Ishikawa (cell line): Measurements from ENCODE around the gene TNIK.
A peak's percentile ranks its signal among the peaks of the same experiment; 100 is the strongest.

ENCODE experiments used
- CEBPB ChIP-seq: IDR thresholded peaks from 2 replicates; pipeline ENCODE4 v1.6.1; 2012
- CREB1 ChIP-seq: IDR thresholded peaks from 2 replicates; pipeline ENCODE4 v1.6.1; 2012; ENCODE audit warnings: low read depth
- EGR1 ChIP-seq: IDR thresholded peaks from 2 replicates; pipeline ENCODE4 v1.6.1; 2012
- EP300 ChIP-seq: IDR thresholded peaks from 2 replicates; pipeline ENCODE4 v1.6.1; 2012; ENCODE audit warnings: borderline replicate concordance
- FOXM1 ChIP-seq: IDR thresholded peaks from 2 replicates; pipeline ENCODE4 v1.6.1; 2012; ENCODE audit warnings: low read depth, borderline replicate concordance
- NFIC ChIP-seq: IDR thresholded peaks from 2 replicates; pipeline ENCODE4 v1.6.1; 2012
- RAD21 ChIP-seq: IDR thresholded peaks from 2 replicates; pipeline ENCODE4 v1.6.1; 2012; ENCODE audit warnings: low read depth
- TAF1 ChIP-seq: IDR thresholded peaks from 2 replicates; pipeline ENCODE4 v1.6.1; 2012; ENCODE audit warnings: low read depth, mild to moderate bottlenecking
- TCF12 ChIP-seq: IDR thresholded peaks from 2 replicates; pipeline ENCODE4 v1.6.1; 2012; ENCODE audit warnings: low read depth
- TEAD4 ChIP-seq: IDR thresholded peaks from 2 replicates; pipeline ENCODE4 v1.6.1; 2012
- YY1 ChIP-seq: IDR thresholded peaks from 2 replicates; pipeline ENCODE4 v1.6.1; 2012; ENCODE audit warnings: low read depth
- ZBTB7A ChIP-seq: IDR thresholded peaks from 2 replicates; pipeline ENCODE4 v1.6.1; 2012; ENCODE audit warnings: low read depth
- TF ChIP-seq, protein P1 (sequence below): IDR thresholded peaks from 2 replicates; pipeline ENCODE4 v1.6.1; 2012; ENCODE audit warnings: low read depth, mild to moderate bottlenecking
- TF ChIP-seq, protein P2 (sequence below): IDR thresholded peaks from 2 replicates; pipeline ENCODE4 v1.6.1; 2012
- TF ChIP-seq, protein P3 (sequence below): IDR thresholded peaks from 2 replicates; pipeline ENCODE4 v1.6.1; 2012

Gene TNIK

DNA sequence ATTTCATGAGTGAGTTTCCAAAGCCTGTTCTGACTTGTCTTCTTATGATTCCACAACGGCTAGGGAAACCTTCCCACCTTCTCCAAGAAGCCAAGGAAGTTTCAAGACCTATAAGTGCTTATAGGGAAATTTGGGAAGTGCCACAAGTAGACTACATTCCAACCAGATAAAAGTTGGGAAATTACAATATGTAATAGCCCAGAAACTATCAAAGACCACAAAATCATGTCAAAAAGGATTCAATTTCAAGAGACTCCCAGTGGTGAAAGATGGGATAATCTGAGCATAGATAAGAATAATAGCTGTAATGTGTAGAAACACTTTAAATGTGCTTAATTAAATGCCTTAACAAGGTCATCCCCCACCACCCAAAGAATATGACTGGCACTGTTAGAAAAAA, 264.5 kb downstream of the TNIK start:
- no peak for TF ChIP-seq CREB1
- TF ChIP-seq, protein P1, sequence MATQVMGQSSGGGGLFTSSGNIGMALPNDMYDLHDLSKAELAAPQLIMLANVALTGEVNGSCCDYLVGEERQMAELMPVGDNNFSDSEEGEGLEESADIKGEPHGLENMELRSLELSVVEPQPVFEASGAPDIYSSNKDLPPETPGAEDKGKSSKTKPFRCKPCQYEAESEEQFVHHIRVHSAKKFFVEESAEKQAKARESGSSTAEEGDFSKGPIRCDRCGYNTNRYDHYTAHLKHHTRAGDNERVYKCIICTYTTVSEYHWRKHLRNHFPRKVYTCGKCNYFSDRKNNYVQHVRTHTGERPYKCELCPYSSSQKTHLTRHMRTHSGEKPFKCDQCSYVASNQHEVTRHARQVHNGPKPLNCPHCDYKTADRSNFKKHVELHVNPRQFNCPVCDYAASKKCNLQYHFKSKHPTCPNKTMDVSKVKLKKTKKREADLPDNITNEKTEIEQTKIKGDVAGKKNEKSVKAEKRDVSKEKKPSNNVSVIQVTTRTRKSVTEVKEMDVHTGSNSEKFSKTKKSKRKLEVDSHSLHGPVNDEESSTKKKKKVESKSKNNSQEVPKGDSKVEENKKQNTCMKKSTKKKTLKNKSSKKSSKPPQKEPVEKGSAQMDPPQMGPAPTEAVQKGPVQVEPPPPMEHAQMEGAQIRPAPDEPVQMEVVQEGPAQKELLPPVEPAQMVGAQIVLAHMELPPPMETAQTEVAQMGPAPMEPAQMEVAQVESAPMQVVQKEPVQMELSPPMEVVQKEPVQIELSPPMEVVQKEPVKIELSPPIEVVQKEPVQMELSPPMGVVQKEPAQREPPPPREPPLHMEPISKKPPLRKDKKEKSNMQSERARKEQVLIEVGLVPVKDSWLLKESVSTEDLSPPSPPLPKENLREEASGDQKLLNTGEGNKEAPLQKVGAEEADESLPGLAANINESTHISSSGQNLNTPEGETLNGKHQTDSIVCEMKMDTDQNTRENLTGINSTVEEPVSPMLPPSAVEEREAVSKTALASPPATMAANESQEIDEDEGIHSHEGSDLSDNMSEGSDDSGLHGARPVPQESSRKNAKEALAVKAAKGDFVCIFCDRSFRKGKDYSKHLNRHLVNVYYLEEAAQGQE = no peak
- no peak for TF ChIP-seq TCF12
- no peak for TF ChIP-seq RAD21
- no peak for TF ChIP-seq EGR1
- TF ChIP-seq FOXM1 = no peak
- TF ChIP-seq NFIC = no peak
- TF ChIP-seq CEBPB = no peak
- no peak for TF ChIP-seq ZBTB7A
- TF ChIP-seq, protein P2, sequence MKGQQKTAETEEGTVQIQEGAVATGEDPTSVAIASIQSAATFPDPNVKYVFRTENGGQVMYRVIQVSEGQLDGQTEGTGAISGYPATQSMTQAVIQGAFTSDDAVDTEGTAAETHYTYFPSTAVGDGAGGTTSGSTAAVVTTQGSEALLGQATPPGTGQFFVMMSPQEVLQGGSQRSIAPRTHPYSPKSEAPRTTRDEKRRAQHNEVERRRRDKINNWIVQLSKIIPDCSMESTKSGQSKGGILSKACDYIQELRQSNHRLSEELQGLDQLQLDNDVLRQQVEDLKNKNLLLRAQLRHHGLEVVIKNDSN = no peak
- no peak for TF ChIP-seq YY1

DNA sequence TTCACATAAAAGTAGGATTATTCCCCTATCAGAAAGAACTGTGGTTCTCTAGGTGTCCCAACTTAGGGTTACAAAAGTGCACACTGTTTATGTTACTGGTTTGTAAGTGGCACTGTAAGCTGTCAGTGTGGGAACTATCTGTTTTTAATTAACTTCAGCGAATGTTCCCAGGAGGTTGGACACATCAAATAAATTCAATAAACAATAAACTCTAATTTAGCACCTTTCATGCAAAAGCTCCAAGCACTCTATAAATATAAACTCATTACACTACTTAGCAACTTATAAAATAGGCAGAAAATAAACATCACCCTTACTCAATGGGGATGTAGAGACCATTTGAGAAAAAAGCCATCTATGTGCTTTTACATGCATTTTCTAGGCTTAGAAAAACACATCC, 265.2 kb downstream of the TNIK start:
- no peak for TF ChIP-seq CREB1
- no peak for TF ChIP-seq TCF12
- no peak for TF ChIP-seq ZBTB7A
- no peak for TF ChIP-seq TAF1
- TF ChIP-seq, protein P1 = no peak
- TF ChIP-seq, protein P2 = no peak
- TF ChIP-seq TEAD4 = no peak
- TF ChIP-seq YY1 = no peak
- TF ChIP-seq NFIC = no peak
- no peak for TF ChIP-seq FOXM1
- TF ChIP-seq EP300 = no peak
- no peak for TF ChIP-seq RAD21
- TF ChIP-seq, protein P3, sequence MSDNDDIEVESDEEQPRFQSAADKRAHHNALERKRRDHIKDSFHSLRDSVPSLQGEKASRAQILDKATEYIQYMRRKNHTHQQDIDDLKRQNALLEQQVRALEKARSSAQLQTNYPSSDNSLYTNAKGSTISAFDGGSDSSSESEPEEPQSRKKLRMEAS = no peak
- no peak for TF ChIP-seq EGR1
- no peak for TF ChIP-seq CEBPB

DNA sequence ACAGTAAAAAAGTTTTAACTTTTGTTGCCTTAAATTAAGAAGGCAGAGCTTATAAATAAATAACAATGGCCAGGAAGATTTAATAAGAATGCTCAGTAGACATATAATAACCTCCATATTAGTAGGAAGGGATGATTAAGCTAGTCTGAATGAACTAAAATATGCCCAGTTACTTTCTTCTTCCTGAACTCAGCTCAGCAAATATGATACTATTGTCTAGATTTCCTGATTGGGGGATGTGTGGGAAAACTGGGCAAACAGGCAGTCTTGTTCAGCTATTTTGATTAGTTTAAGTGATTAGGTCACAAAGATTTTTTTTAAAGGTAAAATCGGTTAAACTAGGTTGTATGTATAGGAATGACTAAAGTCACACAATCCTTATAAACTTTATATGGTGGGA, 266.5 kb downstream of the TNIK start:
- TF ChIP-seq, protein P1 = no peak
- no peak for TF ChIP-seq CEBPB
- TF ChIP-seq RAD21 = no peak
- no peak for TF ChIP-seq TCF12
- no peak for TF ChIP-seq TAF1
- TF ChIP-seq ZBTB7A = no peak
- TF ChIP-seq CREB1 = no peak
- TF ChIP-seq YY1 = no peak
- TF ChIP-seq, protein P2 = no peak
- TF ChIP-seq EGR1 = no peak
- no peak for TF ChIP-seq FOXM1
- TF ChIP-seq, protein P3 = no peak
- TF ChIP-seq TEAD4 = no peak
- no peak for TF ChIP-seq EP300

DNA sequence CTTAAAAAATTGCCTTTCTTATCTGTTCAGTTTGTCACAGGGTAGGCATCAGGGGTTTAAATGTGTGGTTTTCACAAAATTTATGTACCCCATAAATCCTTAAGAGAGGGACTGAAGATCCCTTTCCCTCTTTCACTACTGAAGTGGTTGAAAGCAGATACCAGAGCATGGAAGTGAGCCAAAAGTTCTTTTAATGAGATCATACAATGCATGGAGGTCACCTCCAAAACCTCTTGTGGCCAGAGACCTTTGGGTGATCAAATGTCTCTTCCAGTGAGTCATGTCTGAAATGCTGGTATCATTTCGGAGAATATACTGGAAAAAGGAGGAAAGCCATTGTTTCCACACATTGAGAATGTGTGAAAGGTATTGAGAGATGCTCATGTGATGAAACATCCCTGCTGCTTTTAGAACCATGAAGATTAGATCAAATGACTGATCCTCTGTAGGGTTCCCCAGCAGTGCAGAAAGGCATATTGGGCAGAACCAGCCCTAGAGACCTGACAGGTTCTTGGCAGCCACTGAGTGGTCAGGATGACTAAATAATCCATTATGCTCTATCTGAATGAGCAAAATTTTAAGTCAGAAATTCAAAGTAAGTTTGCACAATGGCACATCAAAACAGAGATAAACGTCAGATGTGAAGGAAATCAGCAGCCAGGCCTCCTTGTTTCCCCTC, 267.9 kb downstream of the TNIK start:
- TF ChIP-seq EGR1 (no peak), TEAD4 (peak; percentile 58), NFIC (peak; percentile 81), TAF1 (no peak), CREB1 (no peak), TCF12 (peak; percentile 86), YY1 (0 out of 2 replicates have a peak, but pooled peaks have one; percentile 32), EP300 (peak; percentile 68), FOXM1 (peak; percentile 23; the same call in 1 of the 2 replicates)
